Pancreas (tissue), 10 donors: Measurements from ENCODE around the gene HTN3. TPM values are rescaled to one million over a fixed set of nuclear protein-coding genes. Genes with fewer than 3 reads are reported as not detected.
"Not testable (repeated sequence)": the region's sequence is repeated elsewhere in the genome, so short reads cannot be mapped to it uniquely, and the experiment has no call there.

Experiments
- ATAC-seq, 4 donors: fragments of 200-7000 bp; cut with Tn5 transposase; one replicate each; pipeline versions ENCODE4 v1.8.0 to v1.9.1; 2020; ENCODE audit warnings: mild to moderate bottlenecking in 4 of 4, moderate library complexity in 4 of 4
- DNase-seq, 6 donors: peaks; one replicate each; pipeline ENCODE4 v3.0.0-alpha.2; 2020
- FAIRE-seq: peaks from 2 replicates; lab custom pipeline; 2012; peaks lifted over from hg19 to GRCh38; lab: Jason Lieb, UNC
- H3K27ac ChIP-seq, 4 donors: fragments of 200-600 bp; sonication (generic); 1 replicate in 3 of 4; 2 replicates in 1 of 4; pipeline versions ENCODE4 v1.5.0 to v1.8.0; 2020
- H3K27me3 ChIP-seq, 4 donors: fragments of 200-600 bp; one replicate each; pipeline ENCODE4 v1.8.0; 2021
- H3K36me3 ChIP-seq, 3 donors: fragments of 200-600 bp; sonication (generic) in 1 of 3; one replicate each; pipeline versions ENCODE4 v1.5.0 to v1.8.0; 2020 to 2021
- H3K4me1 ChIP-seq, 3 donors: fragments of 200-600 bp; one replicate each; pipeline ENCODE4 v1.8.0; 2021
- H3K4me3 ChIP-seq, 4 donors: fragments of 200-600 bp; sonication (generic) in 2 of 4; one replicate each; pipeline versions ENCODE4 v1.5.0 to v1.8.0; 2020 to 2021
- H3K9me3 ChIP-seq, 4 donors: fragments of 200-600 bp; one replicate each; pipeline ENCODE4 v1.8.0; 2021
- CTCF ChIP-seq, 4 donors: fragments of 200-600 bp; sonication (generic) in 3 of 4; IDR thresholded peaks; one replicate each; pipeline versions ENCODE4 v1.5.0 to v1.8.0; 2021; ENCODE audit warnings: antibody characterized with exemption in 4 of 4
- WGBS, 2 donors: extraction: QIAGEN DNeasy Blood & Tissue Kit; methylation state at CpG; one replicate each; pipeline ENCODE4 v1.1.7; 2013; 5-methylcytosine and 5-hydroxymethylcytosine counted together
- intact Hi-C, 3 donors: fragments of 100-400 bp; cut with DNase I; formaldehyde crosslinking; loops; one replicate each; pipeline versions ENCODE4 v1.11.1 to v1.14.2; 2022
- polyA plus RNA-seq, 2 donors: library from polyadenylated mRNA; stranded (reverse); fragments of 200-250 nt; gene quantifications; one replicate each; pipeline ENCODE4 v1.2.3, GENCODE V29; 2013
- total RNA-seq, 6 donors: library from RNA; stranded (reverse); fragmentation: NEBNext Ultra II Directional in 4 of 6; extraction: Animal tissue kit (Norgen Biotek cat#: 25700) in 4 of 6; gene quantifications; one replicate each; pipeline versions ENCODE4 v1.2.1 to v1.2.4, GENCODE V29; 2021 to 2023
- donor health status: healthy with polysubstance abuse.
- donor health status: DM: no; HTN: no; CAD: no; lungs with moderate emphysema.
- donor health status: DM: no; HTN: no; CAD: no.
- donor health status: control.
- donor health status: control.
- donor health status: Bipolar disorder and iron deficiency.
- donor health status: DM: yes; HTN: yes; CAD: no.
- donor health status: DM: no; HTN: no; CAD: no.
- donor health status: DM: no; HTN: no; CAD: no.
- donor health status: DM: yes; HTN: yes; CAD: no.

Gene HTN3
- not detected for total RNA-seq
- polyA plus RNA-seq = not detected

GRCh38 chr4:70028159-70028558, at the start of gene HTN3:
Gene HTN3 (plus strand): TSS chr4:70028459. CDS start chr4:70030741, 2,282 bp downstream.
- FAIRE-seq, H3K4me3 ChIP-seq, DNase-seq, ATAC-seq, H3K9me3 ChIP-seq, H3K4me1 ChIP-seq, H3K27me3 ChIP-seq, H3K36me3 ChIP-seq, H3K27ac ChIP-seq, intact Hi-C loops: not testable (repeated sequence)
- WGBS, 2 donors = 81 to 89% methylated on average over 5 to 6 of the region's 7 CpGs

- DNase-seq (peak in 4 of 6 donors; percentile 28 to 50 (median 33)), ATAC-seq (peak; percentile 90 to 99 (median 96)), FAIRE-seq (no peak)
- Histone ChIP-seq H3K9me3 (no peaks in the 10 kb centered on the region), H3K36me3 (no peaks in the 10 kb centered on the region), H3K4me3 (no peak overlapping the region), H3K4me1 (no peaks in the 10 kb centered on the region), H3K27ac (no peak overlapping the region), H3K27me3 (no peaks in the 10 kb centered on the region)
- no peak for TF ChIP-seq CTCF (IDR thresholded peaks at IDR 0.05)
- WGBS, 2 donors = 18 to 30% methylated on average over 2 of the region's 2 CpGs
- intact Hi-C loops = no loop called here
Observed at GRCh38 chr4:69984030-69984443, 44.2 kb upstream of the HTN3 start.

- 44 to 56% methylated on average over 1 of the region's 1 CpG for WGBS, 2 donors
- FAIRE-seq (no peak), ATAC-seq (no peak), DNase-seq (no peak)
- intact Hi-C loops = no loop called here
- Histone ChIP-seq H3K27ac (no peak overlapping the region), H3K36me3 (no peaks in the 10 kb centered on the region), H3K9me3 (no peaks in the 10 kb centered on the region), H3K27me3 (no peaks in the 10 kb centered on the region), H3K4me1 (no peaks in the 10 kb centered on the region), H3K4me3 (no peak overlapping the region)
- TF ChIP-seq CTCF (IDR thresholded peaks at IDR 0.05) = no peak
Observed at GRCh38 chr4:69986663-69987062, 41.6 kb upstream of the HTN3 start.

- no peak for ATAC-seq
- intact Hi-C loops = no loop called here
- FAIRE-seq = no peak
- no peak overlapping the region for H3K4me3 ChIP-seq
- TF ChIP-seq CTCF (IDR thresholded peaks at IDR 0.05) = no peak
- H3K4me1 ChIP-seq = no peaks in the 10 kb centered on the region
- no peaks in the 10 kb centered on the region for H3K9me3 ChIP-seq
- no peak for DNase-seq
- WGBS, 2 donors = 70 to 72% methylated on average over 4 of the region's 4 CpGs
- H3K27me3 ChIP-seq = no peaks in the 10 kb centered on the region
- no peak overlapping the region for H3K27ac ChIP-seq
- no peaks in the 10 kb centered on the region for H3K36me3 ChIP-seq
Observed at GRCh38 chr4:69991016-69991415, 37.2 kb upstream of the HTN3 start.

- Histone ChIP-seq H3K27me3 (no peaks in the 10 kb centered on the region), H3K4me1 (no peaks in the 10 kb centered on the region), H3K9me3 (no peaks in the 10 kb centered on the region), H3K36me3 (no peaks in the 10 kb centered on the region), H3K4me3 (no peak overlapping the region), H3K27ac (no peak overlapping the region)
- TF ChIP-seq CTCF (IDR thresholded peaks at IDR 0.05) = no peak
- intact Hi-C loops = no loop called here
- WGBS, 2 donors = 61 to 70% methylated on average over 5 of the region's 5 CpGs
- FAIRE-seq (no peak), DNase-seq (no peak), ATAC-seq (no peak)
Observed at GRCh38 chr4:69994782-69995181, 33.5 kb upstream of the HTN3 start.
